NCI-H1048 (cell line): ENCODE results near the gene RNGTT.
"Not testable (repeated sequence)": the region's sequence is repeated elsewhere in the genome, so short reads cannot be mapped to it uniquely, and the experiment has no call there.

Experiments
- DNase-seq: peaks from one replicate; lab custom pipeline; 2025; lab: John Stamatoyannopoulos, UW

The RNGTT gene

GRCh38 chr6:88970301-88970700, 6.9 kb upstream of the RNGTT start:
- no peak for DNase-seq

GRCh38 chr6:88969255-88969654, 5.8 kb upstream of the RNGTT start:
- DNase-seq: not testable (repeated sequence)

GRCh38 chr6:88967891-88968290, 4.5 kb upstream of the RNGTT start:
- no peak for DNase-seq

GRCh38 chr6:88965691-88966090, 2.3 kb upstream of the RNGTT start:
- DNase-seq: no peak

- no peak for DNase-seq
Measured at GRCh38 chr6:88964509-88964908, 1.1 kb upstream of the RNGTT start.

GRCh38 chr6:88958842-88959241, 4.6 kb downstream of the RNGTT start:
- DNase-seq: no peak

- no peak for DNase-seq
Measured at GRCh38 chr6:88953550-88954386, 9.7 kb downstream of the RNGTT start.

- no peak for DNase-seq
Measured at GRCh38 chr6:88952065-88952704, 11.2 kb downstream of the RNGTT start.

- no peak for DNase-seq
Measured at GRCh38 chr6:88945415-88946008, 17.9 kb downstream of the RNGTT start.

- no peak for DNase-seq
Measured at GRCh38 chr6:88933521-88933920, 29.9 kb downstream of the RNGTT start.

- not testable (repeated sequence) for DNase-seq
Measured at GRCh38 chr6:88932019-88932418, 31.4 kb downstream of the RNGTT start.

GRCh38 chr6:88922775-88923548, 40.5 kb downstream of the RNGTT start:
- no peak for DNase-seq

- DNase-seq: no peak
Measured at GRCh38 chr6:88921734-88922133, 41.7 kb downstream of the RNGTT start.

- DNase-seq: no peak
Measured at GRCh38 chr6:88920774-88921733, 42.4 kb downstream of the RNGTT start.

GRCh38 chr6:88920088-88920487, 43.3 kb downstream of the RNGTT start:
- no peak for DNase-seq

GRCh38 chr6:88919032-88919431, 44.4 kb downstream of the RNGTT start:
- no peak for DNase-seq

GRCh38 chr6:88916615-88917208, 46.7 kb downstream of the RNGTT start:
- no peak for DNase-seq

- DNase-seq: no peak
Measured at GRCh38 chr6:88914895-88915598, 48.4 kb downstream of the RNGTT start.

GRCh38 chr6:88914180-88914579, 49.2 kb downstream of the RNGTT start:
- no peak for DNase-seq

GRCh38 chr6:88913471-88913870, 49.9 kb downstream of the RNGTT start:
- no peak for DNase-seq
